ENCODE results near the gene GPR50.

GPR50 gene

GRCh38 chrX:151176231-151176750, at the start of gene GPR50:
TSS of gene GPR50 (plus strand) at chrX:151176584. CDS start at chrX:151176722, 138 bp downstream.
- DNase-seq: no peak

- DNase-seq: no peak
Measured at GRCh38 chrX:151132531-151132930, 43.9 kb upstream of the GPR50 start.

GRCh38 chrX:151151665-151152267, 24.6 kb upstream of the GPR50 start:
- DNase-seq: peak; percentile 42

- DNase-seq: peak; percentile 4
Measured at GRCh38 chrX:151153086-151153485, 23.3 kb upstream of the GPR50 start.

GRCh38 chrX:151153667-151154066, 22.7 kb upstream of the GPR50 start:
- no peak for DNase-seq

GRCh38 chrX:151155234-151155633, 21.1 kb upstream of the GPR50 start:
- DNase-seq: no peak

- DNase-seq: no peak
Measured at GRCh38 chrX:151161690-151162089, 14.7 kb upstream of the GPR50 start.

GRCh38 chrX:151167791-151168345, 8.5 kb upstream of the GPR50 start:
- no peak for DNase-seq

GRCh38 chrX:151169783-151170182, 6.6 kb upstream of the GPR50 start:
- no peak for DNase-seq

- DNase-seq: no peak
Measured at GRCh38 chrX:151174581-151175282, 1.7 kb upstream of the GPR50 start.

GRCh38 chrX:151175283-151176062, 911 bp upstream of the GPR50 start:
- no peak for DNase-seq

- no peak for DNase-seq
Measured at GRCh38 chrX:151177141-151178027, 1.0 kb downstream of the GPR50 start.

- DNase-seq: no peak
Measured at GRCh38 chrX:151178746-151179145, 2.4 kb downstream of the GPR50 start.

GRCh38 chrX:151180400-151180799, 4.0 kb downstream of the GPR50 start:
- DNase-seq: no peak

- DNase-seq: no peak
Measured at GRCh38 chrX:151181088-151181487, 4.7 kb downstream of the GPR50 start.

GRCh38 chrX:151183233-151183753, 6.9 kb downstream of the GPR50 start:
- DNase-seq: no peak

GRCh38 chrX:151183912-151184565, 7.7 kb downstream of the GPR50 start:
- no peak for DNase-seq

GRCh38 chrX:151184705-151185104, 8.3 kb downstream of the GPR50 start:
- DNase-seq: no peak

GRCh38 chrX:151206871-151207270, 30.5 kb downstream of the GPR50 start:
- no peak for DNase-seq

- DNase-seq: no peak
Measured at GRCh38 chrX:151225843-151226242, 49.5 kb downstream of the GPR50 start.

- DNase-seq: no peak
Measured at GRCh38 chrX:151226941-151227340, 50.6 kb downstream of the GPR50 start.

- no peak for DNase-seq
Measured at GRCh38 chrX:151227627-151228026, 51.2 kb downstream of the GPR50 start.

Data from NCI-H2227 treated with DMSO at 0.1 percent for 48 hours (cell line).